OCI-LY1 (cell line): ENCODE results near the gene KCNN3.

Experiments
- CTCF ChIP-seq: fragments of 200-600 bp; sonication (generic), shearing (Covaris generic); IDR thresholded peaks from 2 replicates; pipeline ENCODE4 v1.5.1; 2017; ENCODE audit warnings: mild to moderate bottlenecking, antibody characterized with exemption, low read length, moderate library complexity, mixed read lengths
- EZH2 ChIP-seq: fragments of 200-600 bp; sonication (generic), shearing (Covaris generic); IDR thresholded peaks from 2 replicates; pipeline ENCODE4 v1.8.0; 2017; ENCODE audit warnings: borderline replicate concordance, mixed run types, mild to moderate bottlenecking, antibody characterized with exemption, low read length, moderate library complexity, mixed read lengths

GRCh38 chr1:154838461-154838860 lies 31.6 kb downstream of the KCNN3 start:
- TF ChIP-seq CTCF (no peak), EZH2 (no peak)
